NOMO-1 (cell line): Measurements from ENCODE around the gene STYX.

Source experiments
- DNase-seq, 2 experiments: peaks; one replicate each; lab custom pipeline; 2025; ENCODE audit not compliant: unreplicated experiment in 2 of 2; lab: John Stamatoyannopoulos, UW

Gene STYX

GRCh38 chr14:52729925-52730708, at the start of gene STYX:
Gene STYX, plus strand, starts transcription at chr14:52730166. Its CDS starts 309 bp downstream, at chr14:52730475.
- DNase-seq, result peak; percentile 94 to 99

GRCh38 chr14:52683985-52684520, 45.9 kb upstream of the STYX start:
- no peak for DNase-seq

- DNase-seq, result no peak
Observed at GRCh38 chr14:52686176-52686575, 43.8 kb upstream of the STYX start.

- DNase-seq, result no peak
Observed at GRCh38 chr14:52690983-52691760, 38.8 kb upstream of the STYX start.

- DNase-seq, result peak; percentile 47 to 78
Observed at GRCh38 chr14:52692248-52692962, 37.6 kb upstream of the STYX start.

- no peak for DNase-seq
Observed at GRCh38 chr14:52693036-52693435, 36.9 kb upstream of the STYX start.

- DNase-seq, result no peak
Observed at GRCh38 chr14:52693532-52693931, 36.4 kb upstream of the STYX start.

GRCh38 chr14:52694761-52695480, 35.0 kb upstream of the STYX start:
- peak; percentile 66 to 67 for DNase-seq

GRCh38 chr14:52695481-52696091, 34.4 kb upstream of the STYX start, which contains the start of gene ERO1A:
Gene ERO1A, minus strand, starts transcription at chr14:52695558. Its CDS starts 77 bp downstream, at chr14:52695481.
- DNase-seq, result peak; percentile 61 to 64

GRCh38 chr14:52700701-52701172, 29.2 kb upstream of the STYX start:
- no peak for DNase-seq

- no peak for DNase-seq
Observed at GRCh38 chr14:52701223-52701622, 28.7 kb upstream of the STYX start.

- peak; percentile 28 to 33 for DNase-seq
Observed at GRCh38 chr14:52703225-52703624, 26.7 kb upstream of the STYX start.

GRCh38 chr14:52703664-52704063, 26.3 kb upstream of the STYX start:
- DNase-seq, result no peak

- peak; percentile 22 to 23 for DNase-seq
Observed at GRCh38 chr14:52706286-52706685, 23.7 kb upstream of the STYX start.

GRCh38 chr14:52706724-52707706, 23.0 kb upstream of the STYX start, which contains the start of gene PSMC6:
Gene PSMC6, plus strand, starts transcription at chr14:52707200. Its CDS starts 20 bp downstream, at chr14:52707220.
- DNase-seq, result peak; percentile 88 to 89

GRCh38 chr14:52711666-52712065, 18.3 kb upstream of the STYX start:
- no peak for DNase-seq

GRCh38 chr14:52716155-52716554, 13.8 kb upstream of the STYX start:
- peak in 1 of 2 experiments; percentile 13 for DNase-seq
